GM18909 (cell line): Measurements from ENCODE around the gene CCNJ.
"Not testable (repeated sequence)": the region's sequence is repeated elsewhere in the genome, so short reads cannot be mapped to it uniquely, and the experiment has no call there.

Experiments used
- ATAC-seq: cut with Tn5 transposase; IDR thresholded peaks from one replicate; pipeline ENCODE4 v1.9.1; 2021; ENCODE audit warnings: mild to moderate bottlenecking; ENCODE audit not compliant: unreplicated experiment, poor library complexity

Gene CCNJ, protein sequence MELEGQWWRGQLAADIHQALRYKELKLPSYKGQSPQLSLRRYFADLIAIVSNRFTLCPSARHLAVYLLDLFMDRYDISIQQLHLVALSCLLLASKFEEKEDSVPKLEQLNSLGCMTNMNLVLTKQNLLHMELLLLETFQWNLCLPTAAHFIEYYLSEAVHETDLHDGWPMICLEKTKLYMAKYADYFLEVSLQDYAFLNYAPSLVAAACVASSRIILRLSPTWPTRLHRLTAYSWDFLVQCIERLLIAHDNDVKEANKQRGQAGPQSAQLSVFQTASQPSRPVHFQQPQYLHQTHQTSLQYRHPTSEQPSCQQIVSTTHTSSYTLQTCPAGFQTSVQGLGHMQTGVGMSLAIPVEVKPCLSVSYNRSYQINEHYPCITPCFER

DNA sequence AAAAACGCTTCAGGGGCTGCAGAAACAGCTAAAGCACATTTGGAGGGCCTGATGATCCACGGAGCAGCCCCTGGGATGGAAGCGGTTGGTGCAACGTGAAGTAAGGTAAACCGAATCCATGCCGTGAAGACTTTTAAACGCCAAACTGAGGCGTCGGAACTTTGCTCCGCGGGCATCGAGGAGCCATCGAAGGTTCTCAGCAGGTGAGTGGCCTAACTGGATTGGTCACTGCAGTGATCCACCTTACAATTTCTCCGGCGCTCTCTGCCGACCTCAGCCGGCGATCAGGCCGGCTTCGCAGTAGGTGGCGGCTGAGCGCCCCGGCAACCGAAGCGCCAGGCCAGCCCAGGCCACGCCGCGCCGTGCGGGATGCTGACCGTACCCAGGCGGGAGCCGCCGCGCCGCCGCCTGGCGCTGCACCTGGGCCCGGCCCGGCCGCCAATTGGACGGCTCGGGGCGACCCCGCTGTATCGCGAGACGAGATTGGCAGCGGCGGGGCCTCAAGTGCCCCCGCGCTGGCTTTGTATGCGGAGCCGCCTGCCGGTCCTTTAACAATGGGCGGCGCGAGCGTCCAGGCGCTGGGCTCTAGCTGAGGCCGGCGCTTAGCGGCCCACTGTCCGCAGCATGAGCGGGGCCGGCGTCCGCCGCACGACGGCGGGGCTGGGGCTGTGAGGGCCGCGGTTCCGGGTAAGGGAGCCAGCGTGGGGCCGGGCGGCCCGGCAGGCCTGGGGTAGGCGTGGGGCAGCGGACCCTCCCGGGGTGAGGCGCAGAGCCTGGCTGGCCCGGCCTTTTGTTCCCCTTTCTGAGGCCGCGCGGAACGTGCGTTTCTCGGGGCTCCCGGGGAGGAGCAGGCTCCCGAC lies at the start of gene CCNJ:
TSS of gene CCNJ (plus strand) at position 551 of the 860 bp plus-strand sequence. CDS start 811 bp downstream, outside the sequence.
- ATAC-seq: peak; percentile 90

GRCh38 chr10:95994376-95994775 lies 49.0 kb upstream of the CCNJ start:
- not testable (repeated sequence) for ATAC-seq

GRCh38 chr10:95998255-95998784 lies 45.1 kb upstream of the CCNJ start:
- no peak for ATAC-seq

DNA sequence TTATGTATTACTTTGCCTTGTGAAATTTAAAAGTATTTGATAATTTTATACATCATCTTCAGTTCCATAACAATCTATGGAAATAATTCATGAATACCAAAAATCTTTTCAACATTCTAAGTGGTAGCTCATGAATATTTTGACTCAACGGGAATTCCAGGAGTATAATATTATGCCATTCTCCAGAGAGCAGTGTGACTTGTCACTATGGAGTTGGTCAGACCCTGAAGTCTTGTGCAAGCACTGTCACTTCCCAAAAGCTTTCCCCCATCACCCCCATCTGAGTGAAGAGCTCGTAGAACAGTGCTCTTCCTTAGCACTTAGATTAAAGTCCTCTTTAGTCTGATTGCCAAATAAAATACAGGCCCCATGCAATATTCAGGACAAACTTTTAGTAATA lies 29.4 kb upstream of the CCNJ start:
- ATAC-seq: no peak

GRCh38 chr10:96014473-96015102 lies 28.8 kb upstream of the CCNJ start:
- ATAC-seq: no peak

DNA sequence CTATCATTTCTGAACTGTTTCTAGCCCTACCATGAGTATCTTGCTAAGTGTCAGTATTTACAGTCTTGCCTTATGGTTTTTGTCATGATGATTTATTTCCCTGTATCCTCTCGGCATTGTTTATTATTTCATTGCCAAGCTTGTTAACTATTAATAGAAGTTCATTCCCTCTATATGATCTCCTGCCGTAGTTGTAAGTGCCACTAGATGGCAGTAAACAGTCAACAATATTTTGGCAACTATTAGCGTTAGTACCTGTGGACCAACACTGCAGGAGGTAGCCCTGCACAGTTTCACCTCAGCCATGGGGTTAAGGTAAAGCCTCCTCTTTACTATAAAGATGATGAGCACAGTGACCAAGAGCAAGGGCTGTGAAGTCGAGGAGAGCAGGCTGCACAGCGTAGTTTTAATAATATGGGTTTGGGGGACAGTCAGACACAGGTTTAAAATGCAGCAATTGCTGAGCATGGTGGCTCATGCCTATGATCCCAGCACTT lies 26.1 kb upstream of the CCNJ start:
- peak; percentile 63 for ATAC-seq

GRCh38 chr10:96021332-96021731 lies 22.1 kb upstream of the CCNJ start:
- no peak for ATAC-seq

- ATAC-seq: no peak
Observed at GRCh38 chr10:96022739-96023138, 20.6 kb upstream of the CCNJ start.

GRCh38 chr10:96023168-96023567 lies 20.2 kb upstream of the CCNJ start:
- ATAC-seq: no peak

GRCh38 chr10:96025566-96025965 lies 17.8 kb upstream of the CCNJ start:
- ATAC-seq: no peak

GRCh38 chr10:96034625-96035024 lies 8.8 kb upstream of the CCNJ start:
- ATAC-seq: no peak

DNA sequence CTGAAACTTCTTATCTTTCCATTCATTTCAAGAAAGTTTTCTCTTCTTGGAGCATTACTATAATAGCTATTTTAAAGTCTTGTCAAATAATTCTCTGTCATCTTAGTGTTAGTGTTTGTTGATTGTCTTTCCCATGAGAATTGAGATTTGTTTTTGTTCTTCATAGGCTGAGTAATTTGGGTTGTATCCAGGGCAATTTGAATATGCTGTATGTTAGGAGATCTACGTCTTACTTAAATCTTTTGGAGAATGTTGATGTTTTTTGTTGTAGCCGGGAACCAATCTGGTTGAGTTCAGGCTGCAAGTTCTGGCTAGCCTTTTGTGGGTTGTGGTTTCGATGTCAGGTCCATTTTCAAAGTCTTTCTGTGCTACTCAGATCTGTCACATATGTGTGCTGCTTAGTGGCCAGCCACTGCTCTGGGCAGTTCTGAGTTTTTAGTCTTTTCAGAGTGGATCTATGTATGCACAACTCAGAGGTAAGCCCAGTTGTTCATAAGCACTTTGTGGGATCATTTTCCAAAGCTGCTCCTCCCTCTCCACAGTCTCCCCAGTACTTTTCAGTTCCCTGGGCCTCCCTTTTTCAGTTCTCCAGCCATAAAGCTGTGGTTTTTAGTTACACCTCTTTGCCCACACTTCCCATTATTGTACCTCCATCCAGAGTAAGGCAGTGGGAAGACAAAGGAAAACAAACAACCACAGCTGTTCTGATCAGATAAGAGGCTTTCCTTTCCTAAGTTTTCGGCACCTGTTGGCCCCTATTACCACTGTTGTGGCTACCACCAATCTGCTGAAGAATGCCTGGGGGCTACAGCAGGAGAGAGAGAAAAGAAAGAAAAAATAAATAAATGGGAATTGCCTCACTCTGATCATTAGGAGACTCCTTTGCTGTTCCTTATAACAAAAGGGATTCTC lies 4.7 kb upstream of the CCNJ start:
- ATAC-seq: no peak

GRCh38 chr10:96041146-96041545 lies 2.2 kb upstream of the CCNJ start:
- no peak for ATAC-seq

DNA sequence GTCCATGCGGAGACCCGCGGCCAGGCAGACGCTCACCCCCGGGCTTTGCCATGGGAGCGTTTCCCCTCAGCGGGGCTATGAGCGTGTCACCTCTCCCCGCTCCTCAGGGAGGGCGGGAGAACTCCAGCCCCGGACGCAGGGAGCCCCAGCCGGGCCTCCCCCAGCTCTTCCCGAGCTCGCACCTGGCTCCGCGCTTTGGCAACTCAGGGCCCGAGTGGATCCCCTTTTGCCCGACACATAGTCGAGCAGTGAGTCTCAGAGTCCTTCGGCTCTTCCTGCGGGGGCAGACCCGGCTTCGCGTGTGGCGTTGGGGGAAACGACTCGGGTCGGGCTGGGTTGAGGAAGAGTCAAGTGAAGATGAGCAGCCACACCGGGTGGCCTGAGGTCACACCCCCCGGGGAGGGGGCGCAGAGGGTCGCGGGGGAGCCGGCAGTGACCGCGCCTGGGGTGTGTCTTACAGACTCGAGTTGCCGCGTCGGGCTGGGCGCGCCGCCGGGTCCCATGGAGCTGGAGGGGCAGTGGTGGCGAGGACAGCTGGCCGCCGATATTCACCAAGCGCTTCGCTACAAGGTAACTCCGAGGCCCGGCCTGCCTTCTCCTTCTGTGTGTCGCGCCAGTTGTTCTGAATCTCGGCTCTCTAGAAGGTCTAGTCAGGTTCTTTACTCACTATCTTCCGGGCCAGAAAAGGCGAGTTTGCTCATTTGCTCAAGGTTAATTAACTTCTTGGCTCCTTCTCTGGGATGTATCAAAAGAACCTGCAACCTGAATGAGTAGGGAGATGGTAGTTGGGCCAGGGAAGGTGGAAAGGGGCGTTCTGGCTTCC lies 721 bp downstream of the CCNJ start:
- ATAC-seq: peak; percentile 39

DNA sequence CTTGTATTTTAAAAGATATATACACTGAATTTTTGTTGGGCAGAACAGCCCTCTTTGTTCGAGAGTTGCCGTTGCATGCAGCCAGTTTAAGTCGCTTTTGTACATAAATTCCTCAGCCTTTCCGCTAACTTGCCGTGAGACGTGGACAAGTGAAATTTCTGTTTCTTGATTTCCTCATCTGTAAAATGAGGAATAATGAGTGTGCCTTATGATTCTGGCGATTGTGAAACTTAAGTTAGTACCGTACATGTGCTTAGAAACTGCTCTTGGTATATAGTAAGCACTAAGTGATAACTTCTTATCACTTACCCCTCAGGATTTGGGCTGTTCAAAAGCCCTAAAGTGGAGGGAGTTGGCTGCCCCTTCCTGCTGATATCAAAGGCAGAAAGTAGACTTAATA lies 1.4 kb downstream of the CCNJ start:
- no peak for ATAC-seq

GRCh38 chr10:96046546-96046945 lies 3.2 kb downstream of the CCNJ start:
- no peak for ATAC-seq

DNA sequence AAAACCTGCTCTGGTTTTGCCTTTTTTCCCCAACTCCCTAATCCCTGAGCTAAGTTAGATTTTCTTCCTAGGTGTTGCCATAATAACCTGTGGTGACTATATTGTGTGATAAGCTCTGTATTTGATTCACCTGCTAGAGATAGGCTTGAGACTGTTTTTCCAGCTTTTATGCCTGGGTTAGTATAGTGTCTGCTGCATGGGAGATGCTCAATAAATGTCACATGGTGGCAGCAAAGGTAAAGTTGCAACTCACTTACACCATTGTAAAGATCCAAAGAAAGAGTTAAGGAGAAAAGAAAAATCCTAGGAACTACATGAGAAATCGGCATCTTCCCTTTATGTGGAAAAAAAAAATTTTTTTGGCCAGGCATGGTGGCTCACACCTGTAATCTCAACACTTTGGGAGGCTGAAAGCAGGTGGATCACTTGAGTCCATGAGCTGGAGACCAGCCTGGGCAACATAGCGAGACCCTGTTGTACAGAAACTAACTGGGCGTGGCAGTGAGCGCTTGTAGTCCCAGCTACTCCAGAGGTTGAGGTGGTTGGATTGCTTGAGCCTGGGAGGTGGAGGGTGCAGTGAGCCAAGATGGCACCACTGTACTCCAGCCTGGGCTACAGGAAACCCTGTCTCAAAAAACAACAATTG lies 3.7 kb downstream of the CCNJ start:
- ATAC-seq: no peak

DNA sequence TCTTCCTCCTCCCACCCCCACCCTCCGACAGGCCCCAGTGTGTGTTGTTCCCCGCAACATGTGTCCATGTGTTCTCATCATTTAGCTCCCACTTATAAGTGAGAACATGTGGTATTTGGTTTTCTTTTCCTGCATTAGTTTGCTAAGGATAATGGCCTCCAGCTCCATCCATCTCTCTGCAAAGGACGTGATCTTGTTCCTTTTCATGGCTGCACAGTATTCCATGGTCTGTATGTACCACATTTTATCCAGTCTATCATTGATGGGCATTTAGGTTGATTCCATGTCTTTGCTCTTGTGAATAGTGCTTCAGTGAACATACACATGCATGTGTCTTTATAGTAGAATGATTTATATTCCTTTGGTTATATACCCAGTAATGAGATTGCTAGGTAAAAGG lies 4.5 kb downstream of the CCNJ start:
- ATAC-seq: not testable (repeated sequence)
